ENCODE data around the gene RNF223.

DNA sequence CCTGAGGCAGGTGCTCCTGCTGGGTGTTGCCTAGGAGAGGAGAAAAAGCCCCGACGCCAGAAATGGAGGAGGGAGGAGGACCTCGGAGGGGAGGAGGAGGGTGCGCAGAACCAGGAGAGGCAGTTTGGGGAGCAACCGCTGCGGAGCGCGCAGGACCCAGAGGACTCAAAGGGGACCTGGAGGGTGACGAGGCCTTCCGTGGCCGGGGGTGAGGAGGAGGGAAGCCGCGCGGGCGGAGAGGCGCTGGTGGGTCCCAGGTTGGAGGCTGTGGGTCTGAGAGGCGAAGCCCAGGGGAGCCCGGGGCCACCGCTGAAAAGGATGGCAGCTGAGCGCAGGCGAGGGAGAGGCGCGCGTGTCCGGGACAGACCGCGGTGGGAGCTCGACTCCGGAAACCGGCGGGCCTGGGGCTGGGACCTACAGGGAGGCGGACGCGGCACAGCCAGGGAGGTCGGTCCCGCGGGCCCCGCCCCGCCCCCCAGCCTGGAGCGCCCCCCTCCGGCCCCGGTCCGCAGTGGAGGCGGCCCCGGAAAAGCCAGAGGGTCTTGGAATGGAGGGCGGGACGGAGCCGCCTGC, 15.1 kb downstream of the RNF223 start:
- TF ChIP-seq ARNT (IDR thresholded peaks at IDR 0.05): no peak
- no peak for TF ChIP-seq SUZ12 (IDR thresholded peaks at IDR 0.05)
- no peak for TF ChIP-seq TARDBP (IDR thresholded peaks at IDR 0.05)
- TF ChIP-seq BHLHE40 (IDR thresholded peaks at IDR 0.05; ENCODE audit: borderline replicate concordance): no peak
- no peak for TF ChIP-seq FOXK2 (IDR thresholded peaks at IDR 0.05)

Measured in HEK293T (cell line).